PC-3 (cell line): ENCODE results near the gene CTAGE8. TPM values are rescaled to one million over a fixed set of nuclear protein-coding genes. Genes with fewer than 3 reads are reported as not detected.
"Not testable (repeated sequence)": the region's sequence is repeated elsewhere in the genome, so short reads cannot be mapped to it uniquely, and the experiment has no call there.

Experiments used
- ATAC-seq: fragments of 200-7000 bp; cut with Tn5 transposase; 2 replicates; pipeline ENCODE4 v1.9.1; 2020; ENCODE audit warnings: mild to moderate bottlenecking, moderate library complexity
- BruUV-seq: library from RNA; stranded (reverse); fragments of 400-500 nt; replicated peaks from 2 replicates; lab custom pipeline; 2021; lab: Mats Ljungman, UMichigan
- CTCF ChIA-PET: fragments of 300-600 bp; sonication (Branson Sonifier 250); formaldehyde crosslinking; loops from one replicate; lab custom pipeline; 2022; ENCODE audit warnings: antibody characterized with exemption; lab: Charles Lee
- POLR2A ChIA-PET: fragments of 300-600 bp; sonication (Branson Sonifier 250); formaldehyde crosslinking; loops from one replicate; lab custom pipeline; 2022; ENCODE audit warnings: antibody characterized with exemption; ENCODE audit not compliant: unreplicated experiment; lab: Charles Lee
- DNase-seq: peaks from one replicate; pipeline ENCODE4 v3.0.0-alpha.2; 2015
- H2AFZ ChIP-seq: fragments of 300-600 bp; sonication (generic); 2 replicates; pipeline ENCODE4 v1.6.0; 2016; ENCODE audit warnings: antibody characterized with exemption, low read length
- H3F3A ChIP-seq: fragments of 300-600 bp; sonication (generic); one replicate; pipeline ENCODE4 v1.6.0; 2017; ENCODE audit warnings: antibody characterized with exemption, low read length, control low read depth, mild to moderate bottlenecking; ENCODE audit not compliant: unreplicated experiment
- H3K27ac ChIP-seq: fragments of 300-600 bp; sonication (generic); 2 replicates; pipeline ENCODE4 v1.5.1; 2016; ENCODE audit warnings: mild to moderate bottlenecking, low read length
- H3K27me3 ChIP-seq: fragments of 300-600 bp; sonication (generic); 2 replicates; pipeline ENCODE4 v1.6.1; 2016; ENCODE audit warnings: low read length, mixed read lengths
- H3K36me3 ChIP-seq: fragments of 300-600 bp; sonication (generic); 2 replicates; pipeline ENCODE4 v1.6.1; 2016; ENCODE audit warnings: low read depth, mixed run types, low read length, mixed read lengths
- H3K4me1 ChIP-seq: fragments of 300-600 bp; sonication (generic); 2 replicates; pipeline ENCODE4 v1.5.1; 2016; ENCODE audit warnings: low read length; ENCODE audit not compliant: insufficient read depth
- H3K4me2 ChIP-seq: fragments of 300-600 bp; sonication (generic); 2 replicates; pipeline ENCODE4 v1.6.0; 2016; ENCODE audit warnings: low read length
- H3K4me3 ChIP-seq: fragments of 300-600 bp; sonication (generic); 2 replicates; pipeline ENCODE4 v1.5.1; 2016; ENCODE audit warnings: mild to moderate bottlenecking, low read length, mixed read lengths
- H3K79me2 ChIP-seq: fragments of 300-600 bp; sonication (generic); 2 replicates; pipeline ENCODE4 v1.6.1; 2017; ENCODE audit warnings: low read length, mixed read lengths
- H3K9ac ChIP-seq: fragments of 300-600 bp; sonication (generic); 2 replicates; pipeline ENCODE4 v1.6.0; 2016; ENCODE audit warnings: mild to moderate bottlenecking, low read length
- H3K9me2 ChIP-seq: fragments of 300-600 bp; sonication (generic); replicated peaks from 2 replicates; pipeline ENCODE4 v1.6.1; 2016; ENCODE audit warnings: mixed run types, low read length, mixed read lengths
- H3K9me3 ChIP-seq: fragments of 300-600 bp; sonication (generic); 2 replicates; pipeline ENCODE4 v1.6.1; 2016; ENCODE audit warnings: low read length, mixed read lengths
- H4K20me1 ChIP-seq: fragments of 300-600 bp; sonication (generic); 2 replicates; pipeline ENCODE4 v1.6.1; 2016; ENCODE audit warnings: low read length, mixed read lengths
- intact Hi-C: fragments of 100-400 bp; cut with micrococcal nuclease; formaldehyde crosslinking; loops from 2 replicates; pipeline ENCODE4 v1.9.0; 2023
- total RNA-seq: library from RNA; depleted of rRNA; stranded (reverse); fragments of >200 nt; gene quantifications from 2 replicates; pipeline ENCODE4 v1.2.3, GENCODE V29; 2014

CTAGE8 gene
- total RNA-seq, 1 experiment from 2014 or later: 0.69 TPM

GRCh38 chr7:144303607-144304006 is 34.5 kb upstream of the CTAGE8 start:
- CTCF ChIA-PET, H3K4me3 ChIP-seq, intact Hi-C loops, H3K36me3 ChIP-seq, ATAC-seq, DNase-seq, H2AFZ ChIP-seq, H4K20me1 ChIP-seq, BruUV-seq, H3K27me3 ChIP-seq, H3K9me3 ChIP-seq, H3K4me1 ChIP-seq, POLR2A ChIA-PET, H3K27ac ChIP-seq, H3K79me2 ChIP-seq, H3F3A ChIP-seq, H3K9me2 ChIP-seq, H3K9ac ChIP-seq, H3K4me2 ChIP-seq: not testable (repeated sequence)

GRCh38 chr7:144302578-144303303 is 33.7 kb upstream of the CTAGE8 start:
- H3K9me2 ChIP-seq, CTCF ChIA-PET, H3K36me3 ChIP-seq, DNase-seq, H3K4me1 ChIP-seq, intact Hi-C loops, H3F3A ChIP-seq, H3K4me3 ChIP-seq, H3K9me3 ChIP-seq, POLR2A ChIA-PET, H3K4me2 ChIP-seq, H2AFZ ChIP-seq, H3K79me2 ChIP-seq, H4K20me1 ChIP-seq, BruUV-seq, H3K9ac ChIP-seq, H3K27ac ChIP-seq, H3K27me3 ChIP-seq: not testable (repeated sequence)
- ATAC-seq: peak; percentile 49

- H3K79me2 ChIP-seq, H3K4me2 ChIP-seq, H3K4me1 ChIP-seq, H3K4me3 ChIP-seq, H3K36me3 ChIP-seq, CTCF ChIA-PET, H4K20me1 ChIP-seq, DNase-seq, H3K9ac ChIP-seq, H3K9me3 ChIP-seq, H3K27me3 ChIP-seq, H3K27ac ChIP-seq, POLR2A ChIA-PET, H3F3A ChIP-seq, H3K9me2 ChIP-seq, H2AFZ ChIP-seq, intact Hi-C loops: not testable (repeated sequence)
- peak; percentile 93 for ATAC-seq
- TSS peak; percentile 76 for BruUV-seq
Observed at GRCh38 chr7:144293794-144294499, 24.9 kb upstream of the CTAGE8 start.

- H3K4me3 ChIP-seq, DNase-seq: not testable (repeated sequence)
Observed at GRCh38 chr7:144292384-144293161, 23.5 kb upstream of the CTAGE8 start.

GRCh38 chr7:144291607-144292006 is 22.5 kb upstream of the CTAGE8 start:
- H2AFZ ChIP-seq, H3K36me3 ChIP-seq, H3K4me2 ChIP-seq, H3K4me3 ChIP-seq, H3K4me1 ChIP-seq, H3K9me2 ChIP-seq, H3K27me3 ChIP-seq, H4K20me1 ChIP-seq, DNase-seq, H3F3A ChIP-seq, H3K27ac ChIP-seq, H3K9me3 ChIP-seq, H3K79me2 ChIP-seq, CTCF ChIA-PET, BruUV-seq, ATAC-seq, H3K9ac ChIP-seq, POLR2A ChIA-PET, intact Hi-C loops: not testable (repeated sequence)

More at GRCh38 chr7:144292384-144293161, 23.5 kb upstream of the CTAGE8 start:
- H3K9me3 ChIP-seq, BruUV-seq, H3F3A ChIP-seq, H3K9me2 ChIP-seq, H3K27me3 ChIP-seq, H3K9ac ChIP-seq, H4K20me1 ChIP-seq, H3K36me3 ChIP-seq, H3K4me1 ChIP-seq, CTCF ChIA-PET, POLR2A ChIA-PET, H2AFZ ChIP-seq, H3K27ac ChIP-seq, ATAC-seq, intact Hi-C loops, H3K79me2 ChIP-seq, H3K4me2 ChIP-seq: not testable (repeated sequence)

GRCh38 chr7:144287171-144287784 is 18.2 kb upstream of the CTAGE8 start:
- DNase-seq, BruUV-seq, H3K9me3 ChIP-seq, H3K9me2 ChIP-seq, H3K79me2 ChIP-seq, H3K4me3 ChIP-seq, H3F3A ChIP-seq, H3K36me3 ChIP-seq, CTCF ChIA-PET, H4K20me1 ChIP-seq, intact Hi-C loops, H2AFZ ChIP-seq, POLR2A ChIA-PET, H3K27me3 ChIP-seq, H3K4me2 ChIP-seq, H3K9ac ChIP-seq, H3K27ac ChIP-seq, H3K4me1 ChIP-seq: not testable (repeated sequence)
- peak; percentile 49; the same call in 1 of the 2 replicates for ATAC-seq
